Suppressor macrophage treated with lipopolysaccharide for 4 hours (primary cell): ENCODE results near the gene CAPN13.

Experiments
- DNase-seq: peaks from one replicate; pipeline ENCODE4 v3.0.0-alpha.2; 2020

Gene CAPN13

GRCh38 chr2:30807249-30807648 lies at the start of gene CAPN13:
Gene CAPN13, minus strand, starts transcription at chr2:30807446. Its CDS starts 20,121 bp downstream, at chr2:30787325.
- DNase-seq = no peak

- no peak for DNase-seq
Measured at GRCh38 chr2:30847841-30848240, 40.6 kb upstream of the CAPN13 start.

GRCh38 chr2:30847329-30847728 lies 40.1 kb upstream of the CAPN13 start:
- no peak for DNase-seq

GRCh38 chr2:30828586-30828985 lies 21.3 kb upstream of the CAPN13 start:
- no peak for DNase-seq

GRCh38 chr2:30826916-30827315 lies 19.7 kb upstream of the CAPN13 start:
- no peak for DNase-seq

- DNase-seq = no peak
Measured at GRCh38 chr2:30826481-30826880, 19.2 kb upstream of the CAPN13 start.

- no peak for DNase-seq
Measured at GRCh38 chr2:30823452-30823851, 16.2 kb upstream of the CAPN13 start.

- no peak for DNase-seq
Measured at GRCh38 chr2:30821960-30822359, 14.7 kb upstream of the CAPN13 start.

- DNase-seq = no peak
Measured at GRCh38 chr2:30820381-30821055, 13.3 kb upstream of the CAPN13 start.

- no peak for DNase-seq
Measured at GRCh38 chr2:30809938-30810337, 2.7 kb upstream of the CAPN13 start.

GRCh38 chr2:30808695-30809094 lies 1.4 kb upstream of the CAPN13 start:
- no peak for DNase-seq

- no peak for DNase-seq
Measured at GRCh38 chr2:30803281-30803680, 4.0 kb downstream of the CAPN13 start.

GRCh38 chr2:30802611-30803010 lies 4.6 kb downstream of the CAPN13 start:
- DNase-seq = no peak

GRCh38 chr2:30801821-30802455 lies 5.3 kb downstream of the CAPN13 start:
- no peak for DNase-seq

GRCh38 chr2:30800159-30800558 lies 7.1 kb downstream of the CAPN13 start:
- DNase-seq = peak; percentile 21

- no peak for DNase-seq
Measured at GRCh38 chr2:30799366-30799765, 7.9 kb downstream of the CAPN13 start.

- peak; percentile 54 for DNase-seq
Measured at GRCh38 chr2:30798536-30798991, 8.7 kb downstream of the CAPN13 start.

GRCh38 chr2:30797381-30798015 lies 9.7 kb downstream of the CAPN13 start:
- no peak for DNase-seq

GRCh38 chr2:30796699-30797098 lies 10.5 kb downstream of the CAPN13 start:
- no peak for DNase-seq

GRCh38 chr2:30792521-30792920 lies 14.7 kb downstream of the CAPN13 start:
- DNase-seq = peak; percentile 76

- DNase-seq = no peak
Measured at GRCh38 chr2:30790879-30791278, 16.4 kb downstream of the CAPN13 start.

GRCh38 chr2:30789670-30790210 lies 17.5 kb downstream of the CAPN13 start:
- no peak for DNase-seq

- no peak for DNase-seq
Measured at GRCh38 chr2:30786923-30787685, 20.1 kb downstream of the CAPN13 start.
